Measurements from ENCODE around the gene UNC13A.

- TF ChIP-seq, protein P1, sequence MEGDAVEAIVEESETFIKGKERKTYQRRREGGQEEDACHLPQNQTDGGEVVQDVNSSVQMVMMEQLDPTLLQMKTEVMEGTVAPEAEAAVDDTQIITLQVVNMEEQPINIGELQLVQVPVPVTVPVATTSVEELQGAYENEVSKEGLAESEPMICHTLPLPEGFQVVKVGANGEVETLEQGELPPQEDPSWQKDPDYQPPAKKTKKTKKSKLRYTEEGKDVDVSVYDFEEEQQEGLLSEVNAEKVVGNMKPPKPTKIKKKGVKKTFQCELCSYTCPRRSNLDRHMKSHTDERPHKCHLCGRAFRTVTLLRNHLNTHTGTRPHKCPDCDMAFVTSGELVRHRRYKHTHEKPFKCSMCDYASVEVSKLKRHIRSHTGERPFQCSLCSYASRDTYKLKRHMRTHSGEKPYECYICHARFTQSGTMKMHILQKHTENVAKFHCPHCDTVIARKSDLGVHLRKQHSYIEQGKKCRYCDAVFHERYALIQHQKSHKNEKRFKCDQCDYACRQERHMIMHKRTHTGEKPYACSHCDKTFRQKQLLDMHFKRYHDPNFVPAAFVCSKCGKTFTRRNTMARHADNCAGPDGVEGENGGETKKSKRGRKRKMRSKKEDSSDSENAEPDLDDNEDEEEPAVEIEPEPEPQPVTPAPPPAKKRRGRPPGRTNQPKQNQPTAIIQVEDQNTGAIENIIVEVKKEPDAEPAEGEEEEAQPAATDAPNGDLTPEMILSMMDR (IDR thresholded peaks at IDR 0.05): no peak
- TF ChIP-seq POLR2A (IDR thresholded peaks at IDR 0.05): no peak
Measured at GRCh38 chr19:17686592-17687024, 1.5 kb downstream of the UNC13A start.
